ENCODE measurements around the gene KIAA1549. TPM values are rescaled to one million over a fixed set of nuclear protein-coding genes. Genes with fewer than 3 reads are reported as not detected.
"Not testable (repeated sequence)": the region's sequence is repeated elsewhere in the genome, so short reads cannot be mapped to it uniquely, and the experiment has no call there.

Gene KIAA1549
- total RNA-seq, 8 experiments from 2014 or later = 1.3 to 31.2 (median 12.3) TPM

GRCh38 chr7:138982204-138982623 lies 1.0 kb upstream of the KIAA1549 start:
- WGBS, 10 experiments = 17 to 51% (median 32%) methylated on average over 2 to 14 of the region's 14 CpGs; no CpG with 5 or more reads in 4 of the 10 experiments
- ATAC-seq (replicated peaks in 6 of 8) = no peak
- H3K4me3 ChIP-seq = peak overlapping the region; percentile 56 to 83 (median 71)
- H3K27ac ChIP-seq = peak overlapping the region; percentile 81 to 87
- in situ Hi-C loops (cut with MboI; ENCODE audit: low pct_unique_long_range_greater_than_20kb in 2 of 9, low sequenced_read_pairs in 9 of 9, unreplicated experiment in 9 of 9) = no loop called here
- H3K4me1 ChIP-seq (replicated peaks in 1 of 2) = peaks cover 9 to 13% of the 10 kb centered on the region in 2 donors

- peak overlapping the region; percentile 81 to 87 for H3K27ac ChIP-seq
- in situ Hi-C loops (cut with MboI; ENCODE audit: low pct_unique_long_range_greater_than_20kb in 2 of 9, low sequenced_read_pairs in 9 of 9, unreplicated experiment in 9 of 9) = no loop called here
- peak overlapping the region; percentile 56 to 83 (median 71) for H3K4me3 ChIP-seq
- WGBS, 10 experiments = 0 to 6% (median 0%) methylated on average over 2 to 18 of the region's 68 CpGs
- H3K4me1 ChIP-seq (replicated peaks in 1 of 2) = peaks cover 9 to 14% of the 10 kb centered on the region in 2 donors
- ATAC-seq (replicated peaks in 6 of 8) = peak in 5 of 8 experiments; percentile 0 to 51 (median 0)
Observed at GRCh38 chr7:138980563-138981291, 462 bp downstream of the KIAA1549 start.

GRCh38 chr7:138979988-138980562 lies 1.1 kb downstream of the KIAA1549 start:
- 0 to 37% (median 9%) methylated on average over 1 to 8 of the region's 9 CpGs; no CpG with 5 or more reads in 2 of the 10 experiments for WGBS, 10 experiments
- peak in 2 of 8 experiments; percentile 13 to 14 for ATAC-seq (replicated peaks in 6 of 8)
- Histone ChIP-seq H3K27ac (peak overlapping the region; percentile 81 to 87), H3K4me1 (replicated peaks in 1 of 2) (peaks cover 15 to 17% of the 10 kb centered on the region in 2 donors), H3K4me3 (peak overlapping the region; percentile 56 to 83 (median 71))
- in situ Hi-C loops (cut with MboI; ENCODE audit: low pct_unique_long_range_greater_than_20kb in 2 of 9, low sequenced_read_pairs in 9 of 9, unreplicated experiment in 9 of 9) = no loop called here

- in situ Hi-C loops (cut with MboI; ENCODE audit: low pct_unique_long_range_greater_than_20kb in 2 of 9, low sequenced_read_pairs in 9 of 9, unreplicated experiment in 9 of 9) = no loop called here
- peaks cover 18 to 21% of the 10 kb centered on the region in 2 donors for H3K4me1 ChIP-seq (replicated peaks in 1 of 2)
- peak overlapping the region; percentile 81 to 87 for H3K27ac ChIP-seq
- H3K4me3 ChIP-seq = peak overlapping the region; percentile 56 to 83 (median 71)
- ATAC-seq (replicated peaks in 6 of 8) = no peak
- 76 to 100% (median 100%) methylated on average over 1 to 4 of the region's 6 CpGs; no CpG with 5 or more reads in 4 of the 10 experiments for WGBS, 10 experiments
Observed at GRCh38 chr7:138979226-138979979, 1.8 kb downstream of the KIAA1549 start.

- in situ Hi-C loops (cut with MboI; ENCODE audit: low pct_unique_long_range_greater_than_20kb in 2 of 9, low sequenced_read_pairs in 9 of 9, unreplicated experiment in 9 of 9) = no loop called here
- Histone ChIP-seq H3K4me1 (replicated peaks in 1 of 2) (peaks cover 18 to 21% of the 10 kb centered on the region in 2 donors), H3K4me3 (peak overlapping the region in 1 of 5 donors; percentile 4), H3K27ac (no peak overlapping the region)
- no peak for ATAC-seq (replicated peaks in 6 of 8)
- WGBS, 10 experiments = 73 to 92% (median 83%) methylated on average over 1 to 6 of the region's 6 CpGs; no CpG with 5 or more reads in 3 of the 10 experiments
Observed at GRCh38 chr7:138978541-138979184, 2.5 kb downstream of the KIAA1549 start.

GRCh38 chr7:138976161-138976560 lies 5.0 kb downstream of the KIAA1549 start:
- ATAC-seq (replicated peaks in 6 of 8); H3K4me3 ChIP-seq; H3K27ac ChIP-seq; in situ Hi-C loops (cut with MboI; ENCODE audit: low pct_unique_long_range_greater_than_20kb in 2 of 9, low sequenced_read_pairs in 9 of 9, unreplicated experiment in 9 of 9): not testable (repeated sequence)
- peaks cover 12 to 16% of the 10 kb centered on the region in 2 donors for H3K4me1 ChIP-seq (replicated peaks in 1 of 2)
- WGBS, 10 experiments = 82 to 100% (median 88%) methylated on average over 1 to 9 of the region's 11 CpGs; no CpG with 5 or more reads in 1 of the 10 experiments

- H3K4me1 ChIP-seq (replicated peaks in 1 of 2) = peaks cover 12 to 19% of the 10 kb centered on the region in 2 donors
- no peak for ATAC-seq (replicated peaks in 6 of 8)
- in situ Hi-C loops (cut with MboI; ENCODE audit: low pct_unique_long_range_greater_than_20kb in 2 of 9, low sequenced_read_pairs in 9 of 9, unreplicated experiment in 9 of 9) = no loop called here
- H3K4me3 ChIP-seq = no peak overlapping the region
- WGBS, 10 experiments = 17 to 61% (median 46%) methylated on average over 1 to 5 of the region's 5 CpGs
- H3K27ac ChIP-seq = no peak overlapping the region
Observed at GRCh38 chr7:138975343-138976104, 5.7 kb downstream of the KIAA1549 start.

- Histone ChIP-seq H3K27ac (no peak overlapping the region), H3K4me3 (no peak overlapping the region), H3K4me1 (replicated peaks in 1 of 2) (peaks cover 12 to 16% of the 10 kb centered on the region in 2 donors)
- in situ Hi-C loops (cut with MboI; ENCODE audit: low pct_unique_long_range_greater_than_20kb in 2 of 9, low sequenced_read_pairs in 9 of 9, unreplicated experiment in 9 of 9) = no loop called here
- 0 to 100% (median 62%) methylated on average over 1 to 4 of the region's 5 CpGs for WGBS, 10 experiments
- ATAC-seq (replicated peaks in 6 of 8) = no peak
Observed at GRCh38 chr7:138974675-138975292, 6.4 kb downstream of the KIAA1549 start.

- H3K4me3 ChIP-seq = no peak overlapping the region
- peaks cover 9 to 10% of the 10 kb centered on the region in 2 donors for H3K4me1 ChIP-seq (replicated peaks in 1 of 2)
- H3K27ac ChIP-seq = no peak overlapping the region
- WGBS, 10 experiments = 73 to 100% (median 80%) methylated on average over 1 to 2 of the region's 4 CpGs; no CpG with 5 or more reads in 5 of the 10 experiments
- no peak for ATAC-seq (replicated peaks in 6 of 8)
- in situ Hi-C loops (cut with MboI; ENCODE audit: low pct_unique_long_range_greater_than_20kb in 2 of 9, low sequenced_read_pairs in 9 of 9, unreplicated experiment in 9 of 9) = no loop called here
Observed at GRCh38 chr7:138974103-138974502, 7.1 kb downstream of the KIAA1549 start.

GRCh38 chr7:138970952-138971351 lies 10.2 kb downstream of the KIAA1549 start:
- WGBS, 10 experiments = 50 to 96% (median 91%) methylated on average over 2 to 6 of the region's 6 CpGs; no CpG with 5 or more reads in 6 of the 10 experiments
- in situ Hi-C loops (cut with MboI; ENCODE audit: low pct_unique_long_range_greater_than_20kb in 2 of 9, low sequenced_read_pairs in 9 of 9, unreplicated experiment in 9 of 9) = no loop called here
- peaks cover 9 to 10% of the 10 kb centered on the region in 2 donors for H3K4me1 ChIP-seq (replicated peaks in 1 of 2)

GRCh38 chr7:138970446-138970845 lies 10.7 kb downstream of the KIAA1549 start:
- H3K4me1 ChIP-seq (replicated peaks in 1 of 2) = peaks cover 7% of the 10 kb centered on the region in 2 donors

More at GRCh38 chr7:138970952-138971351, 10.2 kb downstream of the KIAA1549 start:
- Histone ChIP-seq H3K27ac (no peak overlapping the region), H3K4me3 (no peak overlapping the region)
- peak in 2 of 8 experiments; percentile 25 to 27 for ATAC-seq (replicated peaks in 6 of 8)

More at GRCh38 chr7:138970446-138970845, 10.7 kb downstream of the KIAA1549 start:
- Histone ChIP-seq H3K27ac (no peak overlapping the region), H3K4me3 (no peak overlapping the region)
- WGBS, 10 experiments = 50 to 100% (median 98%) methylated on average over 1 to 6 of the region's 7 CpGs; no CpG with 5 or more reads in 5 of the 10 experiments
- peak in 1 of 8 experiments; percentile 49 for ATAC-seq (replicated peaks in 6 of 8)
- in situ Hi-C loops (cut with MboI; ENCODE audit: low pct_unique_long_range_greater_than_20kb in 2 of 9, low sequenced_read_pairs in 9 of 9, unreplicated experiment in 9 of 9) = no loop called here

Data from motor neuron (in vitro differentiated cells).